GOT3 (cell line): Measurements from ENCODE around the gene ST7.

ENCODE experiments used
- DNase-seq: peaks from one replicate; lab custom pipeline; 2025; ENCODE audit warnings: mixed read lengths; lab: John Stamatoyannopoulos, UW

The ST7 gene

DNA sequence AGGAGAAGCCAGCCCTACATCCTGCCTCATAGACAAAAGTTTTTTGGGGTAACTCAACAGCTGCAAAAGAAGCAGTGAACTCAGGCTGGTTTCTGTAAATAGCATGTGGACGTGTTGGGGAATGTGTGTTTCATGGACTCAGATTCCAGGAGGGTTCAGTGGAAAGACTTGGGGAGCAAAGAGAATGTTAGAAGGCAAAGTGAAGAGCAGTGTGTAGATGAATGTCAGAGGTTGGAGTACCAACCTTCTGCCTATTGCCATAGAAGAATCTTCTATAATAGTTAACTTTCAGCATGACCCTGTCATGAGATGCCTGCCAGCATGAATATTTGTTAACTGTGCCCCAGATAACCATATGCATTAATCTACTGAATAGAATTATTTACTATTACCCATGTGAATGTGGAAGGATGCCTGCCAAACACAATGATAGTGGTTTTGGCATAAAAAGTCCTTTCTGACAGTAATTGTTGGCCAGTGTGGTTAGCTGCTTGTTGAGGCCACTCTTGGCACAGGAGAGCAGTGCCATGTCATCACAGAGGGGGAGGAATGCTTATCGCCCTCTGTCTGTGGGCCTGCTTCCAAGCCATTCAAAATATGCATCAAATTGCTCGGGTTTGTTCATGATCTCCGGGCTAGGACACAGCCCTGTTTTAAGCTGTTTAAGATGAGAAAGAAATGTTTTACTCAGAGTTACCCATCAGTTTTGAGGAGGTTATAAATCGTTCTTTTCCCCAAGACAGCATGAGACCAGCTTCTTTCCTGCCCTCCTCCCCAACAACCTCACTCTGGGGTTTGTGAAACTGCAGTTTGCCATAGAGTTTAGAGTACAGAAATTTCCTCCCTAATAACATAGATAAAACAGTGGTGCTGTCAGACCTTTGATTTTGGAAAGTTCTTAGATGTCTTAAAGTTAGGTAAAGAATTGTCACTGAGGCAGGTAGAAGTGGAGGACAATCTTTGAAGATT lies 204.2 kb downstream of the ST7 start:
- no peak for DNase-seq

- no peak for DNase-seq
Observed at GRCh38 chr7:117158941-117159697, 205.8 kb downstream of the ST7 start.

DNA sequence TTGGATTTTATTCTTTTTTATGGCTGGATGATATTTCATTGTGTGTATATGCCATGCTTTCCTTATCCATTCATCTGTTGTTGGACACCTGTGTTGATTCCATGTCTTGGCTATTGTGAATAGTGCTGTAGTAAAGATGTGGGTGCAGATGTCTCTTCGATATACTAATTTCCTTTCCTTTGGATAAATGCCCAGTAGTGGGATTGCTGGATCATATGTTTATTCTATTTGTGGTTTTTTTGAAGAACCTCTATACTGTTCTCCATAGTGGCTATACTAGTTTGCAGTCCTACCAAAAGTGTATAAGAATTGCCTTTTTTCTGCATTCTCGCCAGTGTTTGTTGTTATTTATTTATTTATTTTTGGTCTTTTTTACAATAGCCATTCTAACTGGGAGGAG lies 209.8 kb downstream of the ST7 start:
- DNase-seq, result no peak

GRCh38 chr7:117164620-117165019 lies 211.3 kb downstream of the ST7 start:
- no peak for DNase-seq

DNA sequence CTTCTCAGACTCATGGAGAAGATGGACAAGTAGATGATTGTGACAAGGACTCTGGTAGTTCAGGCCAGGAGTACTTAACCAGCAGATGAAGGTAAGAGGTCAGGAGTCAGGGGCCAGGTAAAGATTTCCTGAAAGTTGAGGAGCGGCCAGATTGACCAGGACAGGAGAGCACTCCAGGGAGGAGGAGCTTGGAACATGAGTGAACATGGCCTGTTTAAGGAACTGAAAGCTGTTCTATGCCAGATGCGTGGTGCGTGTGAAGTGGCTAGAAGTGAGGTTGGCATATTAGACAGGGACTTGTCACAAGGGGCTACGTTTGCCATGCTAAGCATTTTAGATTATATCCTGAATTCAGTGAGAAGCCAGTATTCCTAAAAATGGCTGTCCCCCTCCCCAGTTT lies 212.4 kb downstream of the ST7 start:
- DNase-seq, result no peak

- DNase-seq, result no peak
Observed at GRCh38 chr7:117169907-117170306, 216.6 kb downstream of the ST7 start.

- no peak for DNase-seq
Observed at GRCh38 chr7:117171106-117171505, 217.8 kb downstream of the ST7 start.

DNA sequence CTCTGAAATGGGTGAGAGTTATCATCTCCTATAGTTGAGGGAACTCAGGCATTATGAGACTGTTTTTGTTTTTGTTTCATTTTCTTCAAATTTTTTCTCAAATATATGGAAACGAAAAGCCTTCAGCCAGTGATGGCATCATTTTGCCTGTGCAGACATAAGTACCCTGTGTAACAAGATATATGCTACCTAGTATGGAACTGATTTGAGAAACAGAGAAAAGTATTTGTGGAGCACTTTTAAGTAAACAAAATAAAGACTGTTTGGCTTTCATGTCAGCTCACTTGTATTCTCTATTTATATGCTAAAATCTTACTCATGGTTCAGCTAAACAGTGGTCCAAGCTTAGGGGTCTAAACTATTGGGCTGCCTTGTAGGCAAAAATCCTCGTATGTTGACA lies 219.0 kb downstream of the ST7 start:
- no peak for DNase-seq

DNA sequence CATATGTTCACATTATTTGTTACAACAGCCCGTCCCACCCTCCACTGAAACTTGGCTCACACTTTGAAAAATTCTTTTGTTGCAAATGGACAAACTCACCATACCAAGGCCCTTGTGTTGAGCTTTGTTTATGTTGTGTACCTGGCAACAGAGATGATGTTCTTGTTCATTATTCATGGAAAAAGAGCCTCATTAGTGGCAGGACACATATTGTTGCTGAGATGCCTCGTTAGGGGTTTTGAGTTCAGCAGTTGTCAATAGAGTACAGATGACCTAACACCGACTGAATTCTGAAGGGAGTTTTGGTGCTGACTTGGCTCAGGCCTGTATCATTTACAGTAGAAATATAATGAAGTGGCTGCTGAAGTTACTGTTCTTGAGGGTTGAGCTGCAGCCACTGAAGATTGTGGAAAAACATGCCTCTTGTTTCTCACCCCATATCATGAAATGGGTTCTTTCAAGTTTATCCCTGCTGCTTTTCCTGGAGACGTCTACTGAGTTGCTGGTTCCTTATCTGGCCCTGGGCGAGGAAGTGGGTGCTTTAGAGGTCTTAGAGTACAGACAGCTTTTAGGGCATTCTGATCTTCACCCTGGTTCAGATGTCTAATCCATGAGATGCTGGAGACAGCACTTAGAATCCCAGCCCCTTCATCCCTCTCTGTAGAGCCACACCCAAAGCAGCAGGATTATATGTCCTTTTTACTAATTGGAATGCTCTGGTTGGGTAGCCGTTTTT lies 219.9 kb downstream of the ST7 start:
- no peak for DNase-seq

GRCh38 chr7:117176206-117176605 lies 222.9 kb downstream of the ST7 start:
- no peak for DNase-seq

- no peak for DNase-seq
Observed at GRCh38 chr7:117178600-117178999, 225.3 kb downstream of the ST7 start.

DNA sequence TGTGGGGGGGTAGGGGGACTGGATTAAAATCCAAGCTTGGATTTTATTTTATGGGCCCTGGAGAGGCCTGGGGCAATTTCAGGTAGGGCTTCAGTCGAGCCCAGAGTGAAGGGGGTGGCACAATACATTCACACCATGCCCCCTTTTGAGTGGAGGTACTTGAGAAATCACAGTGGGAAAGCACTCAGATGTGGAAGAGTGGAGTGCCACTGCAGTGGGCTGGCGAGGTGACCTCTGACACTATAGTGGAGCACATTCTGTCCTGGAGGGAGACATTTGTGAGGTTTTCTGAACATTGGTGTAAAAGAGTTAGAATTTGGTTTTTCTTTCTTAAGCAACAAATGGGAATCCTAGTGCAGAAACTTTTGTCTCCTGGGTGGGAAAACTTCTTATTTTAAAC lies 226.4 kb downstream of the ST7 start:
- no peak for DNase-seq

DNA sequence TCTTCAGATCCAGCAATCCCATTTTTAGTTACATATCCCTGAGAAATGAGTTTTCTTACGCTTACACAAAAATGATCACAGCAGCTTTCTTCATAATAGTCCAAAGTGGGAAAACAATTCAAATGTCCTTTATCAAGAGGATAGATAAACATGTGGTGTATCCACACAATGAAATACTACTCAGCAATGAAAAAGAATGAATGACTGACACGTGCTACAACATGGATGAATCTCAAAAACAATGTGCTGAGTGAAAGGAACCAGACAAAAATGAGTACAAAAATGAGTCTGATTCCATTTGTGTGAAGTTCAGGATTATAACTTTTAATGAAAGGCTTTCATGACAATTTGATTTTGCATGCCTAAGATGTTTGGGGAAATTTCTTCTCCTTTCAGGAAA lies 230.4 kb downstream of the ST7 start:
- no peak for DNase-seq

DNA sequence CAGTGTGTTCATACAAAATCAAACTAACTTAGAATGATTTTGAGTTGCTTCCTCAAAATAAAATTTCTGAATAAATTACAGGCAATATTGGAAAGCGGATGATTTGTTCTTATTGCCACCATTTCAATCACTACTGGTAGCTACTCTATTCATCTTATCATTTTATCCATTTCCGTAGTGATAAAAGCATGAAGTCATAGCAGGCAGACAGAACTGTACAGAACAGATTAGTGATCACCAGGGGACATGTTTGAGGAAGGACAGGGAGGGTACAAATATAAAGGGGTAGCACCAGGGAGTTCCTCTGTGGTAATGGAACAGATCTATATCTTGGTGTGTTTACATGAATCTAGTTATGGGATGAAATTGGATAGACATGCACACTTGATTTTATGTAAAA lies 231.1 kb downstream of the ST7 start:
- DNase-seq, result no peak

DNA sequence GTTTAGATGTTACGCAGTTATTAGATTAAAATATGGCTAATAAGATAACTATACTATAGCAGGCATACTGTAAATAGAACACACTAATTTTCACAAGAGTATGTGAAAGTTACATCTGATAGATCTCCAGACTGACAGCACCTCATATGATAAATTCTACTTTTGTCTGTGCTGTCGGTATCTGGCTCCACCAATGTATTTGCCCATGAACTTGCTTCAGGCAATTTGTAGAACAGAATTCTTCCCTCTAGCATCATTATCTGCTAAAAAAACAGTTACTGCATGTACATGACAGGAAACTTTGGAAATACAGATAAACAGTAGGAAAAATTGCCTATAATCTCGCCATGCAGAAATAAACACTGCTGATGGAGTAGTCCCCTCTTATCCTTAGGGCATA lies 231.8 kb downstream of the ST7 start:
- no peak for DNase-seq

- no peak for DNase-seq
Observed at GRCh38 chr7:117186218-117187010, 233.1 kb downstream of the ST7 start.

GRCh38 chr7:117188376-117188775 lies 235.1 kb downstream of the ST7 start:
- DNase-seq, result no peak

DNA sequence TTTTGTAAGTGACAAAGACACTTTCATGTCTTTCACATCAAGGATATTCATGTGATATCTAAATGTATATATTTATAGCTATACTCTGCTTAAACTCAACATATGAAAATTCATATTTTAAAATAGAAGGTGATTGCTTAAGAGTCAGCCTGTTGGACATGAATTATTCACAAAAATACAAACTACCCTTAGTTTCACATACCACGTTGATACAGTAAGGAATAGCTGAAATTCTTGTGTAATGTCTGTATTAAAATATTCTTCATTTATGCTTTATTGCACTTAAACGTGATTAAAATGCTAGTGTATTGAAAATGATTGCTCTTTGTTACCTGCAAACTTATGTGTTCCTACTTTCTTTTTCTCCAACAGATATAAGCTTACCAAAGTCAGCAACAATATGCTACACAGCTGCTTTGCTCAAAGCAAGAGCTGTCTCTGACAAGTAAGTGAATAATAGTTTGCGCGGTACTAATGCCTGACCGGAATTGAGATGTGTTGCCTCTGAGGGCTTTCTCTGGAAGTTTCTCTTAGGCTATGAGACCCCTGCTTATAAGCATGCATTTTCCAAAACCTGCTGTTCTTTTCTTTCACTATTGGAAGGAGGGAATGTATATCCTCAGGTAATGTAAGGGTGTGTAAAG lies 235.8 kb downstream of the ST7 start:
- DNase-seq, result no peak

DNA sequence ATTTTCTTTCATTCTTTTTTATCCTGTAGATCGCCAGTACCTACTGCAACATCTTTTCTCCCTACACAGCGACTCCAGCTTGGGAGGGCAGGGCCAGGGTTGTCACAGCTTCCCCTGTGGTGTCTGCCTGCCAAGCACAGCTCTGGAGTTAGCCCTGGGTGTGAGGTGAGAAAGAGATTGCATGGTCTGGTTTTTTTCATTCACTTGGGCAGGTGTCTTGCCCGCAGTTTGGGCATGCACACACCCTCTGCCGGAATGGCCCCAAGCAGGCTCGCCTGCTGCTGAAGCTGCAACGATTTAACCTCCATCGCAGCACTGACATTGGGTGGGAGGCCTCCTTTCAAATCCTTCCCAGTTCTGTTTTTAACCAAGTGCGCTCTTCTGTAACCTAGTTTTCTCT lies 236.8 kb downstream of the ST7 start:
- no peak for DNase-seq

DNA sequence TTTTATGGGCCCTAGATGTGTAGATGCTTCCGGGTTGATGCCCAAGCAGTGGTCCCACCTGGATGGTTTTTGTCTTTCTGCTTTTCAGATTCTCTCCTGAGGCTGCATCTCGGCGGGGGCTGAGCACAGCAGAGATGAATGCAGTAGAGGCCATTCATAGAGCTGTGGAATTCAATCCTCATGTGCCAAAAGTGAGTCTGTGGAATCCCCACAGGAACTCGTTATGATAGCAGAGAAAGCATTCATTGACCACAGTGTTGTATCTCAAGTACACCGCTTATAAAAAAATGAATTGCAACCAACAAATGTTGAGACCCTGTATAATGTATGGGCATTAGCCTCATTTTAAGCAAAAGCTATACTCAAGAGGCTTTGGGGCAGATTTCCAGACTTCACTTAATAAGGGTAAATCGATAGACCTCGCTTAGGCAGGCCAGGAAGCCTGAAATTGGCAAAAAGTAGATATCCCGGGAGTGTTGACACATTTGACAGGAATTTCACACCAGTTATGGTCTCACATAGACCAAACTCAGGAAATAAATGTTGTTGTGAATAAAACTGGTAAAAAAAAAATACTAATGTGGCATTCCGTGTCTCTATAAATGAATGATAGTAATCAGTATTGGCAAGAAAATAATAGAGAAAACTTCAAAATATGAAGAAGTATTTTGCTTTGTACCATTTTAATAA lies 237.6 kb downstream of the ST7 start:
- DNase-seq, result no peak

DNA sequence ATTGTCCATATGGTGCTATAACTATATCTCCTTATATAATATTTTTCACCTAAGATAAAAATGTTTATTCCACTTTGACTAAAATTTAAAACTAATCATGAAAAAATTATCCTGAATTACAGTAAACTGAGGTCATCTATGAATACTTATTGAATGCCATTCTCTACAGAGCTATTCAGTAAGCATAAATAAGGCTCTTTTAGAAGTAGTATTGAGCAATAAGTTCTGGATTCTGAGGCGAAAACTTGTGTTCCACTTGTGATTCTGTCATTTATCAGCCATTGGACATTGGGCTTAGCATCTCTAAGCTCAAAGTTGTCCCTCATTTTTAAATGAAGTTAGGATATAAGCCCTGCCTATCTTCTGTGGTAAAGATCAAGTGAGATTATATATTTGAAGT lies 238.8 kb downstream of the ST7 start:
- no peak for DNase-seq
